Activated T-helper 9 cell treated with anti-CD3 and anti-CD28 coated beads, Interleukin-2, amount 50 U/mL, for 16 hours (primary cell): ENCODE results near the gene RAB41.
A peak's percentile ranks its signal among the peaks of the same experiment; 100 is the strongest.
"Not testable (repeated sequence)": the region's sequence is repeated elsewhere in the genome, so short reads cannot be mapped to it uniquely, and the experiment has no call there.

ENCODE experiments used
- DNase-seq: peaks from one replicate; pipeline ENCODE4 v3.0.0-alpha.2; 2020; ENCODE audit warnings: low read depth

Gene RAB41

GRCh38 chrX:70289793-70290770 is 8.1 kb downstream of the RAB41 start, which contains the start of the genes KIF4A and PDZD11:
Gene KIF4A (plus strand): TSS chrX:70290104. CDS start chrX:70290459, 355 bp downstream.
Gene PDZD11 (minus strand): TSS chrX:70289927. CDS start chrX:70289341, 586 bp downstream.
- peak; percentile 63 for DNase-seq

GRCh38 chrX:70292788-70293187 is 10.8 kb downstream of the RAB41 start:
- DNase-seq: no peak

GRCh38 chrX:70293621-70294020 is 11.6 kb downstream of the RAB41 start:
- DNase-seq: no peak

- DNase-seq: no peak
Observed at GRCh38 chrX:70301716-70302115, 19.7 kb downstream of the RAB41 start.

GRCh38 chrX:70313503-70313902 is 31.5 kb downstream of the RAB41 start:
- DNase-seq: no peak

GRCh38 chrX:70322784-70323183 is 40.8 kb downstream of the RAB41 start:
- DNase-seq: no peak

GRCh38 chrX:70323628-70324027 is 41.7 kb downstream of the RAB41 start:
- not testable (repeated sequence) for DNase-seq

- DNase-seq: no peak
Observed at GRCh38 chrX:70324326-70324725, 42.4 kb downstream of the RAB41 start.

- DNase-seq: no peak
Observed at GRCh38 chrX:70331161-70331560, 49.2 kb downstream of the RAB41 start.

- DNase-seq: no peak
Observed at GRCh38 chrX:70332600-70332999, 50.6 kb downstream of the RAB41 start.
